HCT116 (cell line): Measurements from ENCODE around the gene SMG6. TPM values are rescaled to one million over a fixed set of nuclear protein-coding genes. Genes with fewer than 3 reads are reported as not detected.

Source experiments
- ATAC-seq: fragments of 200-7000 bp; cut with Tn5 transposase; 2 replicates; pipeline ENCODE4 v1.9.1; 2020; ENCODE audit warnings: mild to moderate bottlenecking, moderate library complexity
- BruUV-seq: library from RNA; stranded (reverse); fragments of 400-500 nt; replicated peaks from 2 replicates; lab custom pipeline; 2021; lab: Mats Ljungman, UMichigan
- CTCF ChIA-PET: fragments of 300-600 bp; sonication (Branson Sonifier 250); formaldehyde crosslinking; loops from one replicate; lab custom pipeline; 2021; ENCODE audit warnings: antibody characterized with exemption; lab: Charles Lee
- POLR2A ChIA-PET: fragments of 300-600, 350-600 bp; sonication (Branson Sonifier 250); formaldehyde crosslinking; loops from one replicate; lab custom pipeline; 2021; ENCODE audit warnings: antibody characterized with exemption; lab: Charles Lee
- RAD21 ChIA-PET, 2 experiments: fragments of 300-600 bp; sonication (Branson Sonifier 250); formaldehyde crosslinking; loops; one replicate each; lab custom pipeline; 2023; ENCODE audit warnings: low total read pairs in 2 of 2; ENCODE audit not compliant: uncharacterized antibody in 2 of 2, unreplicated experiment in 2 of 2, low non-redundant PET in 1 of 2; lab: Charles Lee
- DNase-seq: peaks from one replicate; pipeline ENCODE4 v3.0.0-alpha.2; 2010; ENCODE audit warnings: low read depth, low spot score
- H2AFZ ChIP-seq: fragments of 200-600 bp; shearing (Covaris generic), sonication (generic); 2 replicates; pipeline ENCODE4 v1.6.1; 2017; ENCODE audit warnings: low read depth, mixed run types, mixed read lengths, antibody characterized with exemption, low read length; ENCODE audit not compliant: poor library complexity, severe bottlenecking
- H3K27ac ChIP-seq: 2 replicates; pipeline ENCODE4 v1.5.1; 2012; ENCODE audit warnings: low read depth, low read length
- H3K27me3 ChIP-seq: fragments of 200-600 bp; sonication (generic); 2 replicates; pipeline ENCODE4 v1.6.1; 2016; ENCODE audit warnings: mixed run types, low read length, mixed read lengths; ENCODE audit not compliant: insufficient read depth
- H3K36me3 ChIP-seq, 2 experiments: fragments of 200-500 bp in 1 of 2; fragments of 200-600 bp in 1 of 2; sonication (Bioruptor generic) in 1 of 2; sonication (generic) in 1 of 2; 2 replicates each; pipeline versions ENCODE4 v1.5.1 to v1.6.1; 2014 to 2016; ENCODE audit warnings: low read length in 2 of 2, inconsistent platforms in 1 of 2, mixed read lengths in 1 of 2, mixed run types in 1 of 2; ENCODE audit not compliant: insufficient read depth in 2 of 2, control insufficient read depth in 1 of 2
- H3K4me1 ChIP-seq, 2 experiments: fragments of 200-600 bp in 1 of 2; sonication (generic) in 1 of 2; 2 replicates each; pipeline versions ENCODE4 v1.5.1 to v1.6.1; 2012 to 2017; ENCODE audit warnings: low read length in 2 of 2, inconsistent platforms in 1 of 2, mild to moderate bottlenecking in 1 of 2, mixed read lengths in 1 of 2, mixed run types in 1 of 2, moderate library complexity in 1 of 2; ENCODE audit not compliant: insufficient read depth in 2 of 2, control insufficient read depth in 1 of 2
- H3K4me2 ChIP-seq: fragments of 200-600 bp; sonication (generic); 2 replicates; pipeline ENCODE4 v1.6.1; 2017; ENCODE audit warnings: mixed run types, low read length, mixed read lengths
- H3K4me3 ChIP-seq, 2 experiments: fragments of 200-600 bp in 1 of 2; sonication (generic) in 1 of 2; replicated peaks in 1 of 2; 2 replicates each; pipeline ENCODE4 v1.5.1; 2011 to 2016; ENCODE audit warnings: low read length in 2 of 2, control low read depth in 1 of 2, low read depth in 1 of 2, mild to moderate bottlenecking in 1 of 2, mixed read lengths in 1 of 2, mixed run types in 1 of 2
- H3K79me2 ChIP-seq: fragments of 200-600 bp; sonication (generic); 2 replicates; pipeline ENCODE4 v1.6.1; 2017; ENCODE audit warnings: mild to moderate bottlenecking, mixed run types, low read length, moderate library complexity, mixed read lengths; ENCODE audit not compliant: insufficient read depth
- H3K9ac ChIP-seq: fragments of 200-600 bp; sonication (generic); 2 replicates; pipeline ENCODE4 v1.6.1; 2016; ENCODE audit warnings: low read length, mixed read lengths
- H3K9me2 ChIP-seq: fragments of 200-600 bp; sonication (generic), shearing (Covaris generic); 2 replicates; pipeline ENCODE4 v1.6.1; 2017; ENCODE audit warnings: mixed run types, mild to moderate bottlenecking, moderate library complexity; ENCODE audit not compliant: insufficient read depth
- H3K9me3 ChIP-seq, 2 experiments: fragments of 200-500 bp in 1 of 2; fragments of 200-600 bp in 1 of 2; sonication (Bioruptor generic) in 1 of 2; sonication (generic) in 1 of 2; 2 replicates each; pipeline ENCODE4 v1.6.1; 2014 to 2017; ENCODE audit warnings: low read length in 2 of 2, mixed read lengths in 2 of 2, inconsistent platforms in 1 of 2, low read depth in 1 of 2, mild to moderate bottlenecking in 1 of 2, mixed run types in 1 of 2, moderate library complexity in 1 of 2; ENCODE audit not compliant: control insufficient read depth in 1 of 2, insufficient read depth in 1 of 2
- H4K20me1 ChIP-seq: fragments of 200-600 bp; sonication (generic), shearing (Covaris generic); 2 replicates; pipeline ENCODE4 v1.6.1; 2017; ENCODE audit warnings: mixed run types, mild to moderate bottlenecking, moderate library complexity; ENCODE audit not compliant: insufficient read depth
- CEBPB ChIP-seq: IDR thresholded peaks from 2 replicates; pipeline ENCODE4 v1.6.1; 2012; ENCODE audit warnings: low read depth
- ELF1 ChIP-seq: IDR thresholded peaks from 2 replicates; pipeline ENCODE4 v1.6.1; 2012; ENCODE audit warnings: low read depth, borderline replicate concordance
- EZH2 ChIP-seq: fragments of 200-600 bp; sonication (generic); IDR thresholded peaks from 2 replicates; pipeline ENCODE4 v1.6.1; 2017; ENCODE audit warnings: antibody characterized with exemption, mixed run types
- EZH2phosphoT487 ChIP-seq: fragments of 200-600 bp; IDR thresholded peaks from 2 replicates; pipeline ENCODE4 v1.6.1; 2018; ENCODE audit warnings: antibody characterized with exemption, borderline replicate concordance
- JUND ChIP-seq: IDR thresholded peaks from 2 replicates; pipeline ENCODE4 v1.6.1; 2012
- POLR2A ChIP-seq: IDR thresholded peaks from 2 replicates; pipeline ENCODE4 v1.7.0; 2011; ENCODE audit warnings: borderline replicate concordance; ENCODE audit not compliant: insufficient read depth, insufficient read length; ENCODE audit errors: extremely low read depth
- RAD21 ChIP-seq: IDR thresholded peaks from 2 replicates; pipeline ENCODE4 v1.6.1; 2012; ENCODE audit warnings: low read depth, mild to moderate bottlenecking
- SIN3A ChIP-seq: IDR thresholded peaks from 2 replicates; pipeline ENCODE4 v1.6.1; 2012; ENCODE audit warnings: low read depth
- SP1 ChIP-seq: IDR thresholded peaks from 2 replicates; pipeline ENCODE4 v1.6.1; 2012; ENCODE audit warnings: low read depth
- TCF7L2 ChIP-seq: IDR thresholded peaks from 2 replicates; pipeline ENCODE4 v1.7.0; 2011; ENCODE audit warnings: borderline replicate concordance, inconsistent platforms; ENCODE audit not compliant: insufficient read depth, insufficient read length; ENCODE audit errors: extremely low read depth
- ZFX ChIP-seq: fragments of 450-650 bp; IDR thresholded peaks from 2 replicates; pipeline ENCODE4 v1.6.1; 2017
- intact Hi-C: fragments of 100-400 bp; cut with micrococcal nuclease; formaldehyde crosslinking; loops from 2 replicates; pipeline ENCODE4 v1.10.0; 2022
- total RNA-seq: library from RNA; stranded (reverse); gene quantifications from one replicate; pipeline ENCODE4 v1.2.1, GENCODE V29; 2021; ENCODE audit not compliant: unreplicated experiment
- TF ChIP-seq, protein P1 (sequence below), 3 experiments: fragments of 200-600 bp in 1 of 3; sonication (generic) in 1 of 3; IDR thresholded peaks in 2 of 3; conservative IDR thresholded peaks in 1 of 3; 2 replicates each; pipeline ENCODE4 v1.5.1; 2012 to 2017; ENCODE audit warnings: low read depth in 2 of 3, low read length in 2 of 3, antibody characterized with exemption in 1 of 3, borderline replicate concordance in 1 of 3, control low read depth in 1 of 3, mild to moderate bottlenecking in 1 of 3, mixed read lengths in 1 of 3, mixed run types in 1 of 3, moderate library complexity in 1 of 3; ENCODE audit not compliant: insufficient read depth in 1 of 3
- TF ChIP-seq, protein P2 (sequence below): IDR thresholded peaks from 2 replicates; pipeline ENCODE4 v1.6.1; 2012; ENCODE audit warnings: low read depth
- TF ChIP-seq, protein P3 (sequence below): IDR thresholded peaks from 2 replicates; pipeline ENCODE4 v1.6.1; 2012
- TF ChIP-seq, protein P4 (sequence below): IDR thresholded peaks from 2 replicates; pipeline ENCODE4 v1.6.1; 2011; ENCODE audit warnings: mild to moderate bottlenecking, low read length, moderate library complexity; ENCODE audit not compliant: insufficient replicate concordance; ENCODE audit errors: extremely low read depth

SMG6 gene
- total RNA-seq, 1 experiment from 2014 or later = 23.1 TPM

DNA sequence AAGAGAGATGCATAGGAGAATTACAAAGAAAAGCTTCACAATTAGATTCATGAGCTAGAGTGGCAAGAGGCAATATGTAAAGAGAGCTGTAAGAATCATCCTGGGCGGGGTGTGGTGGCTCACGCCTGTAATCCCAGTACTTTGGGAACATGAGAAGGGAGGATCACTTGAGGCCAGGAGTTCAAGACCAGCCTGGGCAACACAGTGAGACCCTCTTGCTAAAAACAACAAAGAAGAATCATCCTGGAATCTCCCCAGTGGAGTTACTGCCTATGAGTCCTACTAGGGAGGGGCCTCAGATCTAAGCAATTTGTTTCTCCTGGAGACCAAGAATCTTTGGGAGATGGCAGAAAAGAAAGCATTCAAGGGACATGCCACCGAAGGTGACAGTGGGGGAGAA lies 129.6 kb downstream of the SMG6 start:
- POLR2A ChIA-PET = no interaction called here

More for the DNA sequence above, 129.6 kb downstream of the SMG6 start:
- H3K27me3 ChIP-seq = no peaks in the 10 kb centered on the region
- H3K9ac ChIP-seq = no peak overlapping the region
- ChIA-PET CTCF (no interaction called here), RAD21 (no interaction called here)
- H3K27ac ChIP-seq = no peak overlapping the region
- ATAC-seq (no peak), DNase-seq (no peak)
- TF ChIP-seq, protein P1, sequence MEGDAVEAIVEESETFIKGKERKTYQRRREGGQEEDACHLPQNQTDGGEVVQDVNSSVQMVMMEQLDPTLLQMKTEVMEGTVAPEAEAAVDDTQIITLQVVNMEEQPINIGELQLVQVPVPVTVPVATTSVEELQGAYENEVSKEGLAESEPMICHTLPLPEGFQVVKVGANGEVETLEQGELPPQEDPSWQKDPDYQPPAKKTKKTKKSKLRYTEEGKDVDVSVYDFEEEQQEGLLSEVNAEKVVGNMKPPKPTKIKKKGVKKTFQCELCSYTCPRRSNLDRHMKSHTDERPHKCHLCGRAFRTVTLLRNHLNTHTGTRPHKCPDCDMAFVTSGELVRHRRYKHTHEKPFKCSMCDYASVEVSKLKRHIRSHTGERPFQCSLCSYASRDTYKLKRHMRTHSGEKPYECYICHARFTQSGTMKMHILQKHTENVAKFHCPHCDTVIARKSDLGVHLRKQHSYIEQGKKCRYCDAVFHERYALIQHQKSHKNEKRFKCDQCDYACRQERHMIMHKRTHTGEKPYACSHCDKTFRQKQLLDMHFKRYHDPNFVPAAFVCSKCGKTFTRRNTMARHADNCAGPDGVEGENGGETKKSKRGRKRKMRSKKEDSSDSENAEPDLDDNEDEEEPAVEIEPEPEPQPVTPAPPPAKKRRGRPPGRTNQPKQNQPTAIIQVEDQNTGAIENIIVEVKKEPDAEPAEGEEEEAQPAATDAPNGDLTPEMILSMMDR (IDR thresholded peaks at IDR 0.05 in 2 of 3, conservative IDR thresholded peaks at IDR 0.05 in 1 of 3; ENCODE audit: borderline replicate concordance in 1 of 3, insufficient read depth in 1 of 3, low read depth in 2 of 3, low read length in 2 of 3) = no peak
- TF ChIP-seq SP1 (no peak), RAD21 (no peak), SIN3A (no peak), EZH2phosphoT487 (no peak), CEBPB (no peak), EZH2 (no peak), POLR2A (no peak), ELF1 (no peak), JUND (no peak), TCF7L2 (no peak), ZFX (no peak)
- TF ChIP-seq, protein P2, sequence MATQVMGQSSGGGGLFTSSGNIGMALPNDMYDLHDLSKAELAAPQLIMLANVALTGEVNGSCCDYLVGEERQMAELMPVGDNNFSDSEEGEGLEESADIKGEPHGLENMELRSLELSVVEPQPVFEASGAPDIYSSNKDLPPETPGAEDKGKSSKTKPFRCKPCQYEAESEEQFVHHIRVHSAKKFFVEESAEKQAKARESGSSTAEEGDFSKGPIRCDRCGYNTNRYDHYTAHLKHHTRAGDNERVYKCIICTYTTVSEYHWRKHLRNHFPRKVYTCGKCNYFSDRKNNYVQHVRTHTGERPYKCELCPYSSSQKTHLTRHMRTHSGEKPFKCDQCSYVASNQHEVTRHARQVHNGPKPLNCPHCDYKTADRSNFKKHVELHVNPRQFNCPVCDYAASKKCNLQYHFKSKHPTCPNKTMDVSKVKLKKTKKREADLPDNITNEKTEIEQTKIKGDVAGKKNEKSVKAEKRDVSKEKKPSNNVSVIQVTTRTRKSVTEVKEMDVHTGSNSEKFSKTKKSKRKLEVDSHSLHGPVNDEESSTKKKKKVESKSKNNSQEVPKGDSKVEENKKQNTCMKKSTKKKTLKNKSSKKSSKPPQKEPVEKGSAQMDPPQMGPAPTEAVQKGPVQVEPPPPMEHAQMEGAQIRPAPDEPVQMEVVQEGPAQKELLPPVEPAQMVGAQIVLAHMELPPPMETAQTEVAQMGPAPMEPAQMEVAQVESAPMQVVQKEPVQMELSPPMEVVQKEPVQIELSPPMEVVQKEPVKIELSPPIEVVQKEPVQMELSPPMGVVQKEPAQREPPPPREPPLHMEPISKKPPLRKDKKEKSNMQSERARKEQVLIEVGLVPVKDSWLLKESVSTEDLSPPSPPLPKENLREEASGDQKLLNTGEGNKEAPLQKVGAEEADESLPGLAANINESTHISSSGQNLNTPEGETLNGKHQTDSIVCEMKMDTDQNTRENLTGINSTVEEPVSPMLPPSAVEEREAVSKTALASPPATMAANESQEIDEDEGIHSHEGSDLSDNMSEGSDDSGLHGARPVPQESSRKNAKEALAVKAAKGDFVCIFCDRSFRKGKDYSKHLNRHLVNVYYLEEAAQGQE = no peak
- TF ChIP-seq, protein P3, sequence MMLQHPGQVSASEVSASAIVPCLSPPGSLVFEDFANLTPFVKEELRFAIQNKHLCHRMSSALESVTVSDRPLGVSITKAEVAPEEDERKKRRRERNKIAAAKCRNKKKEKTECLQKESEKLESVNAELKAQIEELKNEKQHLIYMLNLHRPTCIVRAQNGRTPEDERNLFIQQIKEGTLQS = no peak
- TF ChIP-seq, protein P4, sequence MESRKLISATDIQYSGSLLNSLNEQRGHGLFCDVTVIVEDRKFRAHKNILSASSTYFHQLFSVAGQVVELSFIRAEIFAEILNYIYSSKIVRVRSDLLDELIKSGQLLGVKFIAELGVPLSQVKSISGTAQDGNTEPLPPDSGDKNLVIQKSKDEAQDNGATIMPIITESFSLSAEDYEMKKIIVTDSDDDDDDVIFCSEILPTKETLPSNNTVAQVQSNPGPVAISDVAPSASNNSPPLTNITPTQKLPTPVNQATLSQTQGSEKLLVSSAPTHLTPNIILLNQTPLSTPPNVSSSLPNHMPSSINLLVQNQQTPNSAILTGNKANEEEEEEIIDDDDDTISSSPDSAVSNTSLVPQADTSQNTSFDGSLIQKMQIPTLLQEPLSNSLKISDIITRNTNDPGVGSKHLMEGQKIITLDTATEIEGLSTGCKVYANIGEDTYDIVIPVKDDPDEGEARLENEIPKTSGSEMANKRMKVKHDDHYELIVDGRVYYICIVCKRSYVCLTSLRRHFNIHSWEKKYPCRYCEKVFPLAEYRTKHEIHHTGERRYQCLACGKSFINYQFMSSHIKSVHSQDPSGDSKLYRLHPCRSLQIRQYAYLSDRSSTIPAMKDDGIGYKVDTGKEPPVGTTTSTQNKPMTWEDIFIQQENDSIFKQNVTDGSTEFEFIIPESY = no peak
- H3K36me3 ChIP-seq = no peaks in the 10 kb centered on the region
- no peaks in the 10 kb centered on the region for H3K9me3 ChIP-seq
- no peak overlapping the region for H2AFZ ChIP-seq
- H3K9me2 ChIP-seq = no peaks in the 10 kb centered on the region
- no peaks in the 10 kb centered on the region for H3K4me1 ChIP-seq
- BruUV-seq = no TSS peak
- no peaks in the 10 kb centered on the region for H4K20me1 ChIP-seq
- intact Hi-C loops = no loop called here
- H3K79me2 ChIP-seq = no peaks in the 10 kb centered on the region
- H3K4me2 ChIP-seq = no peak overlapping the region
- H3K4me3 ChIP-seq = no peak overlapping the region
